ENCODE data around the gene NOS1AP. TPM values are rescaled to one million over a fixed set of nuclear protein-coding genes. Genes with fewer than 3 reads are reported as not detected.

Gene NOS1AP
- total and polyA plus RNA-seq, 9 of the 15 experiments (the other 6 are each of a cell fraction or from before 2014, with no cell fraction given), result 0.07 to 1.5 (median 0.22) TPM

GRCh38 chr1:162192306-162192678 is 122.8 kb downstream of the NOS1AP start:
- Histone ChIP-seq H3K27me3 (ENCODE audit: control insufficient read depth in 2 of 2, insufficient read depth in 2 of 2, low read length in 2 of 2) (peaks cover 14 to 16% of the 10 kb centered on the region in 2 experiments), H3K4me3 (no peak overlapping the region), H3K4me1 (replicated peaks in 1 of 2; ENCODE audit: control insufficient read depth in 2 of 2, insufficient read depth in 2 of 2, low read length in 2 of 2) (no peaks in the 10 kb centered on the region), H3K9me1 (ENCODE audit: control insufficient read depth, insufficient read depth, low read length) (no peaks in the 10 kb centered on the region), H3K9me3 (replicated peaks; ENCODE audit: control insufficient read depth, insufficient read depth, low read depth, low read length) (no peaks in the 10 kb centered on the region), H3K27ac (ENCODE audit: extremely low read depth, low read depth, low read length) (no peak overlapping the region), H2AFZ (ENCODE audit: low read depth, low read length) (no peak overlapping the region), H4K20me1 (replicated peaks; ENCODE audit: control insufficient read depth, insufficient read depth, low read length) (no peaks in the 10 kb centered on the region; the same call in 1 of the 2 replicates), H3K36me3 (ENCODE audit: control insufficient read depth, insufficient read depth, low read length) (no peaks in the 10 kb centered on the region), H3K4me2 (ENCODE audit: insufficient read depth, low read length) (no peak overlapping the region), H3K79me2 (ENCODE audit: control insufficient read depth, insufficient read depth, low read length) (no peaks in the 10 kb centered on the region), H3K9ac (ENCODE audit: insufficient read depth in 1 of 2, low read depth in 2 of 2, low read length in 2 of 2) (no peak overlapping the region)
- DNase-seq (ENCODE audit: extremely low read depth in 1 of 4, low spot score in 3 of 4) (no peak), FAIRE-seq (no peak), ATAC-seq (no peak)
- intact Hi-C loops (cut with micrococcal nuclease) (no loop called here), in situ Hi-C loops (cut with MboI) (no loop called here)
- CTCF ChIA-PET (ENCODE audit: low intra/inter-chr PET ratio), result no interaction called here
- POLR2A ChIA-PET, result no interaction called here
- BruUV-seq (replicated peaks), result no TSS peak
- TF ChIP-seq NFATC3 (IDR thresholded peaks at IDR 0.05), result no peak
- no peak for TF ChIP-seq CUX1 (CRISPR knock-in tag; IDR thresholded peaks at IDR 0.05)
- TF ChIP-seq HES1 (IDR thresholded peaks at IDR 0.05; ENCODE audit: low read depth), result no peak
- TF ChIP-seq PHF21A (IDR thresholded peaks at IDR 0.05; ENCODE audit: borderline replicate concordance, low read depth), result no peak
- no peak for TF ChIP-seq HDAC6 (IDR thresholded peaks at IDR 0.05; ENCODE audit: low read depth, low read length)
- TF ChIP-seq POLR2H (tag; IDR thresholded peaks at IDR 0.05; ENCODE audit: low read depth), result no peak
- TF ChIP-seq, protein P1, sequence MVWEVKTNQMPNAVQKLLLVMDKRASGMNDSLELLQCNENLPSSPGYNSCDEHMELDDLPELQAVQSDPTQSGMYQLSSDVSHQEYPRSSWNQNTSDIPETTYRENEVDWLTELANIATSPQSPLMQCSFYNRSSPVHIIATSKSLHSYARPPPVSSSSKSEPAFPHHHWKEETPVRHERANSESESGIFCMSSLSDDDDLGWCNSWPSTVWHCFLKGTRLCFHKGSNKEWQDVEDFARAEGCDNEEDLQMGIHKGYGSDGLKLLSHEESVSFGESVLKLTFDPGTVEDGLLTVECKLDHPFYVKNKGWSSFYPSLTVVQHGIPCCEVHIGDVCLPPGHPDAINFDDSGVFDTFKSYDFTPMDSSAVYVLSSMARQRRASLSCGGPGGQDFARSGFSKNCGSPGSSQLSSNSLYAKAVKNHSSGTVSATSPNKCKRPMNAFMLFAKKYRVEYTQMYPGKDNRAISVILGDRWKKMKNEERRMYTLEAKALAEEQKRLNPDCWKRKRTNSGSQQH (CRISPR knock-in tag; IDR thresholded peaks at IDR 0.05), result no peak
- no peak for TF ChIP-seq NEUROD1 (IDR thresholded peaks at IDR 0.05; ENCODE audit: borderline replicate concordance, low read depth, low read length, partially characterized antibody)
- TF ChIP-seq ELF1 (tag; IDR thresholded peaks at IDR 0.05), result no peak
